WTC11 (cell line): ENCODE data around the gene PNRC1. TPM values are rescaled to one million over a fixed set of nuclear protein-coding genes. Genes with fewer than 3 reads are reported as not detected.

Experiments
- ATAC-seq: fragments of 200-7000 bp; cut with Tn5 transposase; 2 replicates; pipeline ENCODE4 v1.10.0; 2021; ENCODE audit warnings: mild to moderate bottlenecking, moderate library complexity
- CTCF ChIA-PET: fragments of 300-600 bp; sonication (Branson Sonifier 250); formaldehyde crosslinking; loops from one replicate; lab custom pipeline; 2021; ENCODE audit warnings: antibody characterized with exemption; lab: Charles Lee
- POLR2A ChIA-PET: fragments of 350-600 bp; sonication (Branson Sonifier 250); formaldehyde crosslinking; loops from one replicate; lab custom pipeline; 2021; ENCODE audit warnings: antibody characterized with exemption; lab: Charles Lee
- DNase-seq: peaks from one replicate; pipeline ENCODE4 v3.0.0; 2021; ENCODE audit warnings: low spot score
- H3K27ac Mint-ChIP-seq: 2 replicates; pipeline ENCODE4 v1.8.0; 2021; ENCODE audit warnings: mixed read lengths
- H3K27me3 Mint-ChIP-seq: 2 replicates; pipeline ENCODE4 v1.8.0; 2021; ENCODE audit warnings: low read depth, mild to moderate bottlenecking, moderate library complexity, mixed read lengths
- H3K36me3 Mint-ChIP-seq: 2 replicates; pipeline ENCODE4 v1.8.0; 2021; ENCODE audit warnings: mixed read lengths
- H3K4me1 Mint-ChIP-seq: 2 replicates; pipeline ENCODE4 v1.8.0; 2022; ENCODE audit warnings: mixed read lengths
- H3K4me3 Mint-ChIP-seq: 2 replicates; pipeline ENCODE4 v1.8.0; 2021; ENCODE audit warnings: mild to moderate bottlenecking, moderate library complexity, mixed read lengths
- H3K9me3 Mint-ChIP-seq: 2 replicates; pipeline ENCODE4 v1.8.0; 2021; ENCODE audit warnings: mixed read lengths
- CREM ChIP-seq: sonication (generic); formaldehyde crosslinking; IDR thresholded peaks from 2 replicates; pipeline ENCODE4 v1.8.1; 2022; ENCODE audit warnings: mild to moderate bottlenecking, missing genetic modification reagents, moderate library complexity
- ESRRA ChIP-seq: sonication (generic); formaldehyde crosslinking; IDR thresholded peaks from 2 replicates; pipeline ENCODE4 v1.8.1; 2022; ENCODE audit warnings: mild to moderate bottlenecking, missing genetic modification reagents, borderline replicate concordance
- GTF2I ChIP-seq: fragments of 250-450 bp; sonication (Bioruptor Pico); conservative IDR thresholded peaks from 2 replicates; pipeline ENCODE4 v1.4.0; 2021; ENCODE audit warnings: mild to moderate bottlenecking
- JAZF1 ChIP-seq: fragments of 250-450 bp; sonication (Bioruptor Pico); IDR thresholded peaks from 2 replicates; pipeline ENCODE4 v1.9.0; 2021; ENCODE audit warnings: moderate library complexity, mild to moderate bottlenecking, inconsistent platforms
- MXD4 ChIP-seq: fragments of 250-450 bp; sonication (Bioruptor Pico); IDR thresholded peaks from 2 replicates; pipeline ENCODE4 v1.8.0; 2021; ENCODE audit warnings: mild to moderate bottlenecking, moderate library complexity, borderline replicate concordance
- NFYB ChIP-seq: sonication (generic); formaldehyde crosslinking; conservative IDR thresholded peaks from 2 replicates; pipeline ENCODE4 v1.8.0; 2022; ENCODE audit warnings: low read depth, missing genetic modification reagents
- SMAD3 ChIP-seq: sonication (generic); formaldehyde crosslinking; IDR thresholded peaks from 2 replicates; pipeline ENCODE4 v1.8.0; 2022; ENCODE audit warnings: missing genetic modification reagents, mild to moderate bottlenecking, borderline replicate concordance
- ZNF317 ChIP-seq: sonication (generic); formaldehyde crosslinking; IDR thresholded peaks from 2 replicates; pipeline ENCODE4 v1.8.1; 2023; ENCODE audit warnings: low read depth, mild to moderate bottlenecking, moderate library complexity, missing genetic modification reagents, borderline replicate concordance
- ZNF416 ChIP-seq: fragments of 250-450 bp; sonication (Bioruptor Pico); IDR thresholded peaks from 2 replicates; pipeline ENCODE4 v1.9.0; 2021; ENCODE audit warnings: mild to moderate bottlenecking, inconsistent platforms
- ZNF423 ChIP-seq: fragments of 250-450 bp; sonication (Bioruptor Pico); IDR thresholded peaks from 2 replicates; pipeline ENCODE4 v2.1.2; 2022; ENCODE audit warnings: mild to moderate bottlenecking, moderate library complexity
- total RNA-seq: library from RNA; stranded (reverse); gene quantifications from 3 replicates; pipeline ENCODE4 v1.2.3, GENCODE V29; 2021
- TF ChIP-seq, protein P1 (sequence below): sonication (generic); formaldehyde crosslinking; IDR thresholded peaks from 2 replicates; pipeline ENCODE4 v1.8.1; 2023; ENCODE audit warnings: mild to moderate bottlenecking, missing genetic modification reagents
- TF ChIP-seq, protein P2 (sequence below): sonication (generic); formaldehyde crosslinking; IDR thresholded peaks from 2 replicates; pipeline ENCODE4 v1.8.1; 2023; ENCODE audit warnings: mild to moderate bottlenecking, moderate library complexity, missing genetic modification reagents
- TF ChIP-seq, protein P3 (sequence below): sonication (generic); formaldehyde crosslinking; IDR thresholded peaks from 2 replicates; pipeline ENCODE4 v1.8.0; 2022; ENCODE audit warnings: mild to moderate bottlenecking, missing genetic modification reagents
- TF ChIP-seq, protein P4 (sequence below): sonication (generic); formaldehyde crosslinking; IDR thresholded peaks from 2 replicates; pipeline ENCODE4 v1.8.0; 2022; ENCODE audit warnings: mild to moderate bottlenecking, missing genetic modification reagents
- TF ChIP-seq, protein P5 (sequence below): fragments of 250-450 bp; sonication (Bioruptor Pico); IDR thresholded peaks from 2 replicates; pipeline ENCODE4 v1.9.0; 2021; ENCODE audit warnings: mild to moderate bottlenecking
- TF ChIP-seq, protein P6 (sequence below): sonication (generic); formaldehyde crosslinking; IDR thresholded peaks from 2 replicates; pipeline ENCODE4 v1.8.1; 2023; ENCODE audit warnings: mild to moderate bottlenecking, missing genetic modification reagents, moderate library complexity
- TF ChIP-seq, protein P7 (sequence below): sonication (generic); formaldehyde crosslinking; IDR thresholded peaks from 2 replicates; pipeline ENCODE4 v1.8.1; 2023; ENCODE audit warnings: mild to moderate bottlenecking, missing genetic modification reagents, moderate library complexity
- TF ChIP-seq, protein P8 (sequence below): fragments of 250-450 bp; sonication (Bioruptor Pico); IDR thresholded peaks from 2 replicates; pipeline ENCODE4 v2.1.2; 2022; ENCODE audit warnings: mild to moderate bottlenecking, moderate library complexity
- TF ChIP-seq, protein P9 (sequence below): sonication (generic); formaldehyde crosslinking; conservative IDR thresholded peaks from 2 replicates; pipeline ENCODE4 v1.8.1; 2022; ENCODE audit warnings: mild to moderate bottlenecking, missing genetic modification reagents

PNRC1 gene
- total RNA-seq, 1 experiment from 2014 or later = 39.0 TPM

DNA sequence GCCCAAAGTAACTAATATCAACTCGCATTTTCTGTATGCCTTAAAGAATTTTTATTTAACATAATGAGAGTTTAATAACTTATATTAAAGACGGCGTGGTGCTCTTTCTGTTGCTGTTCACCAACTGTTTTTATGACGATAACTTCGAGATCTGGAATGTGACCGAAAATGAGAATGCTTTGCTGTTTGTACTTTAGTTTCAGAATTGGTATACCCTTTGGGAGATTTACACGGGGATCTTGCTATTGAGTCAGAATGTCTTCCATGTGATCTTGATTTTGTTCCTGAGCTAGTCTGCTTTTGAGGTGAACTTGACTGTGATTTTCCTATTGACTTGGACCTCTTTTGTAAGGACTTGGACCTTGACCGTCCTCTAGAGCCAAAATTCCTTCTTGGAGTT lies 17.9 kb downstream of the PNRC1 start:
- CTCF ChIA-PET = interaction anchor here (0.8 kb wide), 1 partner anchor 1842 kb away, joined by 3 read pairs; no protein-coding TSS in a partner anchor

DNA sequence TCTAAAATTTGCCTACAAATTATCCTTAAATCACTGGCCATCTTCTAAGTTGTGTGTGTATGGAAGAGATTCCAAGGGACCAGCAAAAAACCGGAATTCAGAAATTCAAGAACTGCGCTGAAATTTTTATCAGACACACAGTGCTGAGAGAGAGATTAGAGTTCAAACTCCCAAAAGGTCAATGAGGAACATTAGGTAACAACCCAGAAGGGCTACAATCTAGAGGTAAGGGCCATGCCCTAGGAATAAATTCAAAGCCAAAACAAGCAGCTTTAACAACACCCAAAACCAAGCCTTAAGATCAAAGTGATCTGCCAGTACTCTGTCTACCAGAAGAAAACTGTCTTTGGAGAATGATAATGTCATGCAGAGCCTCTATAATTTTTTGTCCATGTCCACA lies 19.6 kb downstream of the PNRC1 start:
- POLR2A ChIA-PET = no interaction called here
- H3K27me3 Mint-ChIP-seq = no peaks in the 10 kb centered on the region
- H3K4me3 Mint-ChIP-seq = no peak overlapping the region
- TF ChIP-seq, protein P1, sequence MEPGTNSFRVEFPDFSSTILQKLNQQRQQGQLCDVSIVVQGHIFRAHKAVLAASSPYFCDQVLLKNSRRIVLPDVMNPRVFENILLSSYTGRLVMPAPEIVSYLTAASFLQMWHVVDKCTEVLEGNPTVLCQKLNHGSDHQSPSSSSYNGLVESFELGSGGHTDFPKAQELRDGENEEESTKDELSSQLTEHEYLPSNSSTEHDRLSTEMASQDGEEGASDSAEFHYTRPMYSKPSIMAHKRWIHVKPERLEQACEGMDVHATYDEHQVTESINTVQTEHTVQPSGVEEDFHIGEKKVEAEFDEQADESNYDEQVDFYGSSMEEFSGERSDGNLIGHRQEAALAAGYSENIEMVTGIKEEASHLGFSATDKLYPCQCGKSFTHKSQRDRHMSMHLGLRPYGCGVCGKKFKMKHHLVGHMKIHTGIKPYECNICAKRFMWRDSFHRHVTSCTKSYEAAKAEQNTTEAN (CRISPR knock-in tag) = no peak
- TF ChIP-seq, protein P2, sequence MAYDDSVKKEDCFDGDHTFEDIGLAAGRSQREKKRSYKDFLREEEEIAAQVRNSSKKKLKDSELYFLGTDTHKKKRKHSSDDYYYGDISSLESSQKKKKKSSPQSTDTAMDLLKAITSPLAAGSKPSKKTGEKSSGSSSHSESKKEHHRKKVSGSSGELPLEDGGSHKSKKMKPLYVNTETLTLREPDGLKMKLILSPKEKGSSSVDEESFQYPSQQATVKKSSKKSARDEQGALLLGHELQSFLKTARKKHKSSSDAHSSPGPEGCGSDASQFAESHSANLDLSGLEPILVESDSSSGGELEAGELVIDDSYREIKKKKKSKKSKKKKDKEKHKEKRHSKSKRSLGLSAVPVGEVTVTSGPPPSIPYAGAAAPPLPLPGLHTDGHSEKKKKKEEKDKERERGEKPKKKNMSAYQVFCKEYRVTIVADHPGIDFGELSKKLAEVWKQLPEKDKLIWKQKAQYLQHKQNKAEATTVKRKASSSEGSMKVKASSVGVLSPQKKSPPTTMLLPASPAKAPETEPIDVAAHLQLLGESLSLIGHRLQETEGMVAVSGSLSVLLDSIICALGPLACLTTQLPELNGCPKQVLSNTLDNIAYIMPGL (CRISPR knock-in tag) = no peak
- TF ChIP-seq, protein P3, sequence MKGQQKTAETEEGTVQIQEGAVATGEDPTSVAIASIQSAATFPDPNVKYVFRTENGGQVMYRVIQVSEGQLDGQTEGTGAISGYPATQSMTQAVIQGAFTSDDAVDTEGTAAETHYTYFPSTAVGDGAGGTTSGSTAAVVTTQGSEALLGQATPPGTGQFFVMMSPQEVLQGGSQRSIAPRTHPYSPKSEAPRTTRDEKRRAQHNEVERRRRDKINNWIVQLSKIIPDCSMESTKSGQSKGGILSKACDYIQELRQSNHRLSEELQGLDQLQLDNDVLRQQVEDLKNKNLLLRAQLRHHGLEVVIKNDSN = no peak
- no peak for TF ChIP-seq ZNF317 (CRISPR knock-in tag)
- TF ChIP-seq, protein P4, sequence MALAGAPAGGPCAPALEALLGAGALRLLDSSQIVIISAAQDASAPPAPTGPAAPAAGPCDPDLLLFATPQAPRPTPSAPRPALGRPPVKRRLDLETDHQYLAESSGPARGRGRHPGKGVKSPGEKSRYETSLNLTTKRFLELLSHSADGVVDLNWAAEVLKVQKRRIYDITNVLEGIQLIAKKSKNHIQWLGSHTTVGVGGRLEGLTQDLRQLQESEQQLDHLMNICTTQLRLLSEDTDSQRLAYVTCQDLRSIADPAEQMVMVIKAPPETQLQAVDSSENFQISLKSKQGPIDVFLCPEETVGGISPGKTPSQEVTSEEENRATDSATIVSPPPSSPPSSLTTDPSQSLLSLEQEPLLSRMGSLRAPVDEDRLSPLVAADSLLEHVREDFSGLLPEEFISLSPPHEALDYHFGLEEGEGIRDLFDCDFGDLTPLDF (CRISPR knock-in tag) = no peak
- TF ChIP-seq, protein P5, sequence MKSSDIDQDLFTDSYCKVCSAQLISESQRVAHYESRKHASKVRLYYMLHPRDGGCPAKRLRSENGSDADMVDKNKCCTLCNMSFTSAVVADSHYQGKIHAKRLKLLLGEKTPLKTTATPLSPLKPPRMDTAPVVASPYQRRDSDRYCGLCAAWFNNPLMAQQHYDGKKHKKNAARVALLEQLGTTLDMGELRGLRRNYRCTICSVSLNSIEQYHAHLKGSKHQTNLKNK (CRISPR knock-in tag) = no peak
- TF ChIP-seq, protein P6, sequence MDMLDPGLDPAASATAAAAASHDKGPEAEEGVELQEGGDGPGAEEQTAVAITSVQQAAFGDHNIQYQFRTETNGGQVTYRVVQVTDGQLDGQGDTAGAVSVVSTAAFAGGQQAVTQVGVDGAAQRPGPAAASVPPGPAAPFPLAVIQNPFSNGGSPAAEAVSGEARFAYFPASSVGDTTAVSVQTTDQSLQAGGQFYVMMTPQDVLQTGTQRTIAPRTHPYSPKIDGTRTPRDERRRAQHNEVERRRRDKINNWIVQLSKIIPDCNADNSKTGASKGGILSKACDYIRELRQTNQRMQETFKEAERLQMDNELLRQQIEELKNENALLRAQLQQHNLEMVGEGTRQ (CRISPR knock-in tag) = no peak
- TF ChIP-seq ZNF416 = no peak
- TF ChIP-seq, protein P7, sequence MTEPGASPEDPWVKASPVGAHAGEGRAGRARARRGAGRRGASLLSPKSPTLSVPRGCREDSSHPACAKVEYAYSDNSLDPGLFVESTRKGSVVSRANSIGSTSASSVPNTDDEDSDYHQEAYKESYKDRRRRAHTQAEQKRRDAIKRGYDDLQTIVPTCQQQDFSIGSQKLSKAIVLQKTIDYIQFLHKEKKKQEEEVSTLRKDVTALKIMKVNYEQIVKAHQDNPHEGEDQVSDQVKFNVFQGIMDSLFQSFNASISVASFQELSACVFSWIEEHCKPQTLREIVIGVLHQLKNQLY (CRISPR knock-in tag) = no peak
- TF ChIP-seq SMAD3 = no peak
- TF ChIP-seq CREM = no peak
- TF ChIP-seq, protein P8, sequence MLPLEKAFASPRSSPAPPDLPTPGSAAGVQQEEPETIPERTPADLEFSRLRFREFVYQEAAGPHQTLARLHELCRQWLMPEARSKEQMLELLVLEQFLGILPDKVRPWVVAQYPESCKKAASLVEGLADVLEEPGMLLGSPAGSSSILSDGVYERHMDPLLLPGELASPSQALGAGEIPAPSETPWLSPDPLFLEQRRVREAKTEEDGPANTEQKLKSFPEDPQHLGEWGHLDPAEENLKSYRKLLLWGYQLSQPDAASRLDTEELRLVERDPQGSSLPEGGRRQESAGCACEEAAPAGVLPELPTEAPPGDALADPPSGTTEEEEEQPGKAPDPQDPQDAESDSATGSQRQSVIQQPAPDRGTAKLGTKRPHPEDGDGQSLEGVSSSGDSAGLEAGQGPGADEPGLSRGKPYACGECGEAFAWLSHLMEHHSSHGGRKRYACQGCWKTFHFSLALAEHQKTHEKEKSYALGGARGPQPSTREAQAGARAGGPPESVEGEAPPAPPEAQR (CRISPR knock-in tag) = no peak
- TF ChIP-seq, protein P9, sequence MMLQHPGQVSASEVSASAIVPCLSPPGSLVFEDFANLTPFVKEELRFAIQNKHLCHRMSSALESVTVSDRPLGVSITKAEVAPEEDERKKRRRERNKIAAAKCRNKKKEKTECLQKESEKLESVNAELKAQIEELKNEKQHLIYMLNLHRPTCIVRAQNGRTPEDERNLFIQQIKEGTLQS (CRISPR knock-in tag) = no peak
- TF ChIP-seq JAZF1 (CRISPR knock-in tag) = no peak
- TF ChIP-seq NFYB (CRISPR knock-in tag) = no peak
- TF ChIP-seq ZNF423 (CRISPR knock-in tag) = no peak
- no peak for TF ChIP-seq GTF2I
- TF ChIP-seq ESRRA (CRISPR knock-in tag) = no peak
- DNase-seq (no peak), ATAC-seq (no peak)
- no peaks in the 10 kb centered on the region for H3K4me1 Mint-ChIP-seq
- H3K36me3 Mint-ChIP-seq = peaks cover 6% of the 10 kb centered on the region
- CTCF ChIA-PET = interaction anchor here (1.1 kb wide), 1 partner anchor 23 kb away, joined by 3 read pairs; no protein-coding TSS in a partner anchor
- H3K27ac Mint-ChIP-seq = no peak overlapping the region
- H3K9me3 Mint-ChIP-seq = no peaks in the 10 kb centered on the region

More for the DNA sequence above, 17.9 kb downstream of the PNRC1 start:
- no peak overlapping the region for H3K27ac Mint-ChIP-seq
- no peaks in the 10 kb centered on the region for H3K4me1 Mint-ChIP-seq
- no peaks in the 10 kb centered on the region for H3K27me3 Mint-ChIP-seq
- H3K9me3 Mint-ChIP-seq = no peaks in the 10 kb centered on the region
- no peak for TF ChIP-seq MXD4
- ATAC-seq (no peak), DNase-seq (no peak)
- POLR2A ChIA-PET = interaction anchor here (0.7 to 1.1 kb wide), 2 partner anchors 13 to 201 kb away, joined by 3 to 4 read pairs; no protein-coding TSS in a partner anchor
- peaks cover 2% of the 10 kb centered on the region; the same call in 1 of the 2 replicates for H3K36me3 Mint-ChIP-seq
- no peak overlapping the region for H3K4me3 Mint-ChIP-seq
